IPS-NIHi7 (cell line): ENCODE results near the gene KRTAP2-3.
"Not testable (repeated sequence)": the region's sequence is repeated elsewhere in the genome, so short reads cannot be mapped to it uniquely, and the experiment has no call there.

Experiments used
- DNase-seq: peaks from one replicate; pipeline ENCODE4 v3.0.0; 2012; ENCODE audit warnings: mixed read lengths; ENCODE audit errors: extremely low spot score

Gene KRTAP2-3, protein sequence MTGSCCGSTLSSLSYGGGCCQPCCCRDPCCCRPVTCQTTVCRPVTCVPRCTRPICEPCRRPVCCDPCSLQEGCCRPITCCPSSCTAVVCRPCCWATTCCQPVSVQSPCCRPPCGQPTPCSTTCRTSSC

DNA sequence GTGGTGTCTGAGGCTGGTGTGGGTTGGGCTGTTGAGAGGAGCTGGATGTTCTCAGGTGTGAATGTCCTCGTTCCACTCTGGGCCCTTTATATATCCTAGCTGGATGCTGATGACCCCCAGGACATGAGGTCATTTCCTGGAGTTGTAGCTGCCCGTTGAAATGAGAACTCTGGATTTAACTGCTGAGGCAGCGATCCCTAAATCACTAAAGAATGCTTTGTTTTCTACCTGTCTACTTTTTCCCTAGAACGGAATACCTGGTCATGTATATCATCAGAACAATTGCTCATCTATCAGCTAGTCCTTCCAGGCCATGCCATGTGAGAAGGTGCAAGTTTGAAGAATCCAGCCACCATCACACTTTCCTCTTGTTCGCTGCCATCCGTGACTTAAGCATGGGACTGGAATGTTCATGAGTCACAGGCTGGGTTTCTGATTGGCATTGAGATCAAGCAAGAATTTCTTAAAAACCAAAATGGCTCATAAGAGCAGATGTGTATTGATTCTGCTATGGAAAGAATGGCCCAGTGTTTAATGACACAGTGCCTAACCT, at the start of gene KRTAP2-3:
TSS of gene KRTAP2-3 (minus strand) at position 63 of the 553 bp plus-strand sequence. CDS start 64 bp downstream, outside the sequence.
- no peak for DNase-seq

DNA sequence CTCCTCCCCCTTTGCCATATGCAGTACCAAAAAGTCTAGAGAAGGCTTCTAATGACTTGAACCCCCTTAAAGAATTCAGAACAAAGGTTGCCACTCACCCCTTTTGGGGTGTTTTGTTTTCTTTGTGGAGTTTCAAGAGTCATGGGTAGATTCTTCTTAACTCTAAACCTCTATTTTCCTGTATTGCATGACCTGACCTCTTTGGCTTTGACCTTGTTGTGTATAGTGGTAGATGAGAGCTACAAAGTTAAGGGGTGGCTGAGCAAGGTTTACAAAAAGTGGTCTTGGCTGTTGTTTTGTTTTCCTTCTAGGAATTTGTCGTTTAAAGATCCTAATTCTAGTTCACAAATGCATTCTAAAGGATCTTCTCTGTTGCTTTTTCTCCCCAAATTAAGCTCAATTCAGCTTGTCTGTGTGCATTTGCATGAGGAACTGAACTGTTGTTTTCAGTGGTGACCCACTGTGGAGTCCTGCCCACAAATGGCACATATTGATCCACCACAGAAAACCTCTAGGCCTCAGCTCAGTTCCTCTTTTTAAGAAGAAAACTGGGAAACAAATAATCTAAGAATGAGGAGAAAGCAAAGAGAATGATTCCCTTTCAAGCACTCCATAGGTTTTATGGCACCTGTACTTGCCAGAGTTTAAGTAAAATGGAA, 48.9 kb upstream of the KRTAP2-3 start:
- DNase-seq: not testable (repeated sequence)

DNA sequence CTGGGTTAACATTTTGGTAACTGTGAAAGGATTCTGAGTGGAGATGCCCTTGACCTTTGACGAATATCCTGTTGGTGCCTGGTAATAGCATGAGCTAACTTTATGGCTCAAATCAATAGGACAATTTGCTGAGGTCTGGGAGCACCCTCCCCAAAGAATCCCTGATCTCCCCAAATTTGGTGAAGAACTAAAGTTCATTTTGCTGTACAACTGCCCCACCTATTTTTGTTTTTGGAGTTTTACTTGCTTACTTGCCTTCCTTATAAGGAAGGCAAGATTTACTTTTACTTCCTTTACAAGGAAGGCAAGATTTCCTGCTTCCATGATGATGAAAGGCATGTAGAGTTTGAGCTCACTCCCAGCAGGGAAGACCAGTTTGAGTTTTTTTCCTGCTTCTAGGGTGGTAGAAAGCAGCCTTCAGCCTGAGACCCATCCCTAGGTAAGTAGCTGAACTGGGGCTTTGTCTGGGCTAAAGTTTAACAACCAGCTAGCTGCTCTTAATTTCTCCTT, 48.1 kb upstream of the KRTAP2-3 start:
- DNase-seq: no peak

DNA sequence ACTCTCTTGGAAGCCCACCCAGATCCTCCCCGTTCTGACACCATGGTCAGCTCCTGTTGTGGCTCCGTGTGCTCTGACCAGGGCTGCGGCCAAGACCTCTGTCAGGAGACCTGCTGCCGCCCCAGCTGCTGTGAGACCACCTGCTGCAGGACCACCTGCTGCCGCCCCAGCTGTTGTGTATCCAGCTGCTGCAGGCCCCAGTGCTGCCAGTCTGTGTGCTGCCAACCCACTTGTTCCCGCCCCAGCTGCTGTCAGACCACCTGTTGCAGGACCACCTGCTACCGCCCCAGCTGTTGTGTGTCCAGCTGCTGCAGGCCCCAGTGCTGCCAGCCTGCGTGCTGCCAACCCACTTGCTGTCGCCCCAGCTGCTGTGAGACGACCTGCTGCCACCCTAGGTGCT, 45.4 kb upstream of the KRTAP2-3 start, which contains the start of gene KRTAP4-9:
TSS of gene KRTAP4-9 (plus strand) at position 43 of the 400 bp plus-strand sequence. CDS start at position 43, 0 bp downstream.
- DNase-seq: not testable (repeated sequence)

DNA sequence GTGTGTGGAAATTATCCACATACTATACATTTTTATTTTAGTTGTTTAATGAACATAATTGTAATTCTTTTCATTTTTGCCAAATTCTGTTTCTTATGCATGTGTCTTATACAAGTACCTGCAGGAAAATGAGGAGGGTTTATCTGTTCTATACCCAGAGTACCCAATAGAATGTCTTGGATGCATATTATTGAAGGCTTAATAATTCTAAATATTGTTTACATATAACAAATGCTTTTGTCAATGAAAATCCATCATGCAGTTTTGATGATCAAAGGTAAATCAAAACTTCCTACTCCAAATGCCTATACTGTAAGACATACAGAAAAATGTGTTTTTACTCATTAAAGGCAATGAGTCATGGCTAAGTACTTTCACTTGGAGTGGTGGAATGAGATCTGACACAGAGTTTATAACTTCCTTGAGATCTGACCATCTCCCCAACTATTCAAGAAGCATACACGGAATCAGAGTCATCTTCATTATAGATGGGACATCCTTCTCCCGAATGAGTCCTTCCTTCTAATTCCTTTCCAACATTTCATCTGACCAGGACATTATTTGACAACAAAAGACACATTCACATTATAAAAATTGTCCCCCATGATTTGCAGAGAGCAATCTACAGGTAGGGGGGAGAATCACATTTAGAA, 44.6 kb upstream of the KRTAP2-3 start:
- not testable (repeated sequence) for DNase-seq

DNA sequence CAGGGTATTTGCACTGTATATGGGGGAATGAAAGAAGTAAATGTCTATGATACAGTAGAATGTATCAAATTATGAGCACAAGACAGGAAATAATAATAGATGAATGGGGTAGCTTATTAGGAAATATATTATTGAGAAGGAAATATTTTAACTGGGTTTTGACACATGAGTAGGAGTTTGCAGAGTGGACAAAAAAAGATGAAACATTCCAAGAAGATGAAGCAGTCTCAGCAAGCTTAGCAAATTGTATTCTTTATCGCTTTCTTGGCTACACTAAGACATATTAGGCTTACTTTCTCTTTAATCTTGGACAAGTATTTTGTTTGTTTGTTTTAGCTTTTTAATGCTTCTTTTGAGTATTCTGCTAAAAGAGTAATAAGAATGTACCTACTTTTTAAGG, 44.0 kb upstream of the KRTAP2-3 start:
- DNase-seq: no peak

DNA sequence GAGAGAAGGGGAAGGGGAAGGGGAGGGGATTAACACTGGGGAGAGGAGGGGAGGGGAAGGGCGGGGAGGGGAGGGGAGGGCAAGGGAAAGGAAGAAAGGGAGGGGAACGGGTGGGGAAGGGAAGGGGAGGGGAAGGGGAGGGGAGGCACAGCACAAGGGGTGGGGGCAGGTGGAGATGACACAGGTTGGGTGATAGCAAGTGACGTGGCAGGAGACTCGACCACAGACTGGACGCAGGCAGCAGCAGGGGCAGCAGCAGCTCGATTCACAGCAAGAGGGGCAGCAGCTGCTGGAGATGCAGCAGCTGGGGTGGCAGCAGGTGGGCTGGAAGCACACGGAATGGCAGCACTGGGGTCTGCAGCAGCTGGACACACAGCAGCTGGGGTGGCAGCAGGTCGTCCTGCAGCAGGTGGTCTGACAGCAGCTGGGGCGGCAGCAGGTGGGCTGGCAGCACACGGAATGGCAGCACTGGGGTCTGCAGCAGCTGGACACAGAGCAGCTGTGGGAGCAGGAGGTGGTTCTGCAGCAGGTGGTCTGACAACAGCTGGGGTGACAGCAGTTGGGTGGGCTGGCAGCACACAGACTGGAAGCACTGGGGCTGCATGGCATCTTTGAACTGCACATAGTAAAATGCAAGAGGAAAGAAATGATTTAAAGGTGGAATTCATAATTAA, 41.8 kb upstream of the KRTAP2-3 start, which contains the start of gene KRTAP4-16:
TSS of gene KRTAP4-16 (minus strand) at position 624 of the 674 bp plus-strand sequence. CDS start at position 624, 0 bp downstream.
- no peak for DNase-seq

DNA sequence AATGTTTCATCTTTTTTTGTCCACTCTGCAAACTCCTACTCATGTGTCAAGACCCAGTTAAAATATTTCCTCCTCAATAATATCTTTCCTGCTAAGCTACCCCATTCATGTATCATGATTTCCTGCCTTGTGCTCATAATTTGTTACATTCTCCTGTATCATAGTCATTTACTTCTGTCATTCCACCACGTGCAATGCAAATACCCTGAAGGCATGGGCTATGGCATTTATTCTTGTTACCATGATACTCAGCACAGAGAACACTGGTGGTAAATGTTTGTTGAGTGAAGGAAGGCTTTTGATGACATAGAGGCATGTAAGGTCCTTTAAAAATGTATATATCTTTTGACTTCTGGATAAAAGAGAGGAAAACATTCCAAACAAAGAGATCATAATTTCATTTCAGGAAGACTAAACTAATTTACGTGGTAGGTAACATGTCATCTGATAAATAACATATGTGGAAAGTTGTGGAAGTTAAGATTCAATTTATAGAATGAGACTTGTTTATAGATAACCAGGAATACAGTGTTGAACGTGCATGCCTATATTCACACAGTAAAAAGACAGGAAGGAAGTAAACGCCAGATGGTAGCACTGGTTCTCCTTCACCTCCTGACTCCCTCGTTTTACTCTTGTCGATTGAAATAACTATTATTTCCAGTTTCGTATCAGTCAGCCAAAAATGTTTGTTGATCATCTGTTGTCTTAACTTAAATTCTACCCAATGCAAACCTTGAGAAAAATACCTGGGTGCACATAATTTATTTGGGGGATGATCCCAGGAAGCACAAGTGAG, 40.0 kb upstream of the KRTAP2-3 start:
- DNase-seq: not testable (repeated sequence)

DNA sequence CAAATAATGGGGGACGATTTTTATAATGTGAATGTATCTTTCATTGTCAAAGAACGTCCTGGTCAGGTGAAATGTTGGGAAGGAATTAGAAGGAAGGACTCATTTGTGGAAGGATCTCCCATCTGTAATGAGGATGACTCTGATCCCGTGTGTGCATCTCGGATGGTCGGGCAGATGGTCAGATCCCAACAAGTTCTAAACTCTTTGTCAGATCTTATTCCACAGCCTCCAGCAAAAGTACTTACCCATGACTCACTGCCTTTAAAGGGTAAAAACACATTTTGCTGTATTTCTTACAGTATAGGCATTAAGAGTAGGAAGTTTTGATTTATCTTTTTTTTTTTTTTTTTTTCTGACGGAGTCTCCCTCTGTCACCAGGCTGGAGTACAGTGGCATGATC, 38.6 kb upstream of the KRTAP2-3 start:
- DNase-seq: no peak

DNA sequence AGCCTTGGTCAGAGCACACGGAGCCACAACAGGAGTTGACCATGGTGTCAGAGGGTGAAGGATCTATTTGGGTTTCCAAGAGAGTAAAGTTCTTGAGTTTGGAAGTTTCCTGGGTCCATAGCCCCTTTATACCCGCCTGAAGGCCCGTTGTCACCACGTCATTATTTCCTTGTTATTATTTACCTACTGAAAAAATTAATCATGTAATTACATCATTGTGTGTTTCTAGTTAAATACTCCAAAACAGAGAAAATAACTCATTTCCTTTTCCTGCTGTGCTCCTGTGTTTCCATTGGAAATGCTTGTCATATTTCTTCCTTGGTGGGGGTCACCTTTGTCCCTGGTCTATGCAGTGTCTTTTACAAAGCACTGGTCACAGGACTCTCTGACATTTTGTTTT, 38.1 kb upstream of the KRTAP2-3 start, which contains the start of gene KRTAP4-8:
TSS of gene KRTAP4-8 (minus strand) at position 101 of the 400 bp plus-strand sequence. CDS start at position 43, 58 bp downstream.
- DNase-seq: no peak

DNA sequence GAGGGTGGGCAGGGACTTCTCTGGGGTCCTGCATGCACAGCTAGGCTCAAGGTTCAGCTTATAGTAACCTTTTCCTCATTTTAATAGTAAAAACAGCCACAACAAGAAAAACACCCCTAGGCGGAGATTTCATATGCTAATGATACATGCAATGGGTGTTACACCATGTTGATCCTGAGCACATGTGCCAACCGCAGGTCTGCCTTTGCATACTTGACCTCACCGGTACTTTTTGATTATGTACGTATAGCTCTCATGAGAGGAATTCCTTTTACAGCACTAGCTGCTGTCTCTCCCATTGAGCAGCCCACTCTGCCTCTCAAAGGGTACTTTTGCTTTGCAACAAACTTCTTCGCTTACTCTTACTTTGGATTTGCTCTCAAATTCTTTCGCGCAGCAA, 36.1 kb upstream of the KRTAP2-3 start:
- no peak for DNase-seq

DNA sequence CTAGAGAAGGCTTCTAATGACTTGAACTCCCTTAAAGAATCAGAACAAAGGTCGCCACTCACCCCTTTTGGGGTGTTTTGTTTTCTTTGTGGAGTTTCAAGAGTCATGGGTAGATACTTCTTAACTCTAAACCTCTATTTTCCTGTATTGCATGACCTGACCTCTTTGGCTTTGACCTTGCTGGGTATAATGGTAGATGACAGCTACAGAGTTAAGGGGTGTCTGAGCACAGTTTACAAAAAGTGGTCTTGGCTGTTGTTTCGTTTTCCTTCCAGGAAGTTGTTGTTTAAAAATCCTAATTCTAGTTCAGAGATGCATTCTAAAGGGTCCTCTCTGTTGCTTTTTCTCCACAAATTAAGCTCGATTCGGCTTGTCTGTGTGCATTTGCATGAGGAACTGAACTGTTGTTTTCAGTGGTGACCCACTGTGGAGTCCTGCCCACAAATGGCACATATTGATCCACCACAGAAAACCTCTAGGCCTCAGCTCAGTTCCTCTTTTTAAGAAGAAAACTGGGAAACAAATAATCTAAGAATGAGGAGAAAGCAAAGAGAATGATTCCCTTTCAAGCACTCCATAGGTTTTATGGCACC, 28.9 kb upstream of the KRTAP2-3 start:
- DNase-seq: not testable (repeated sequence)

DNA sequence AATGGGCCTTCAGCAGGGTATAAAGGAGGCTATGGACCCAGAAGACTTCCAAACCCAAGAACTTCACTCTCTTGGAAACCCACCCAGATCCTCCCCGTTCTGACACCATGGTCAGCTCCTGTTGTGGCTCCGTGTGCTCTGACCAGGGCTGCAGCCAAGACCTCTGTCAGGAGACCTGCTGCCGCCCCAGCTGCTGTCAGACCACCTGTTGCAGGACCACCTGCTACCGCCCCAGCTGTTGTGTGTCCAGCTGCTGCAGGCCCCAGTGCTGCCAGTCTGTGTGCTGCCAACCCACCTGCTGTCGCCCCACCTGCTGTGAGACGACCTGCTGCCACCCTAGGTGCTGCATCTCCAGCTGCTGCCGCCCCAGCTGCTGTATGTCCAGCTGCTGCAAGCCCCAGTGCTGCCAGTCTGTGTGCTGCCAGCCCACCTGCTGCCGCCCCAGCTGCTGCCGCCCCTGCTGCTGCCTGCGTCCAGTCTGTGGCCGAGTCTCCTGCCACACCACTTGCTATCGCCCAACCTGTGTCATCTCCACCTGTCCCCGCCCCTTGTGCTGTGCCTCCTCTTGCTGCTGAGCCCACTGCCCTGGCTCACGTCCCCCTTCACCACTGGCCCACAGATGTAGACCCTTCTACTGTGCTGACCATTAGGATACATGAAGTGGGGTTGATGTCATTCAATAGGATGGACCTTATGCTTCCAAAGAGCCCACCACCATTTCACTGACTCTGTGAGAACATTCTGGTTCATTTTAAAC, 24.4 kb upstream of the KRTAP2-3 start, which contains the start of gene KRTAP4-7:
TSS of gene KRTAP4-7 (plus strand) at position 51 of the 757 bp plus-strand sequence. CDS start at position 108, 57 bp downstream.
- not testable (repeated sequence) for DNase-seq

DNA sequence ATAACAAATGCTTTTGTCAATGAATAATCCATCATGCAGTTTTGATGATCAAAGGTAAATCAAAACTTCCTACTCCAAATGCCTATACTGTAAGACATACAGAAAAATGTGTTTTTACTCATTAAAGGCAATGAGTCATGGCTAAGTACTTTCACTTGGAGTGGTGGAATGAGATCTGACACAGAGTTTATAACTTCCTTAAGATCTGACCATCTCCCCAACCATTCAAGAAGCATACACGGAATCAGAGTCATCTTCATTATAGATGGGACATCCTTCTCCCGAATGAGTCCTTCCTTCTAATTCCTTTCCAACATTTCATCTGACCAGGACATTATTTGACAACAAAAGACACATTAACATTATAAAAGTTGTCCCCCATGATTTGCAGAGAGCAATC, 23.5 kb upstream of the KRTAP2-3 start:
- not testable (repeated sequence) for DNase-seq

DNA sequence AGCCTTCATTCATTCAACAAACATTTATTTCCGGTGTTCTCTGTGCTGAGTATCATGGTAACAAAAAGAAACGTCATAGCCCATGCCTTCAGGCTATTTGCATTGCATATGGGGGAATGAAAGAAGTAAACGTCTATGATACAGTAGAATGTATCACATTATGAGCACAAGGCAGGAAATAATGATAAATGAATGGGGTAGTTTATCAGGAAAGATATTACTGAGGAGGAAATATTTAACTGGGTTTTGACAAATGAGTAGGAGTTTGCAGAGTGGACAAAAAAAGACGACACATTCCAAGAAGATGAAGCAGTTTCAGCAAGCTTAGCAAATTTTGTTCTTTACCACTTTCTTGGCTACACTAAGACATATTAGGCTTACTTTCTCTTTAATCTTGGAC, 22.7 kb upstream of the KRTAP2-3 start:
- DNase-seq: no peak

DNA sequence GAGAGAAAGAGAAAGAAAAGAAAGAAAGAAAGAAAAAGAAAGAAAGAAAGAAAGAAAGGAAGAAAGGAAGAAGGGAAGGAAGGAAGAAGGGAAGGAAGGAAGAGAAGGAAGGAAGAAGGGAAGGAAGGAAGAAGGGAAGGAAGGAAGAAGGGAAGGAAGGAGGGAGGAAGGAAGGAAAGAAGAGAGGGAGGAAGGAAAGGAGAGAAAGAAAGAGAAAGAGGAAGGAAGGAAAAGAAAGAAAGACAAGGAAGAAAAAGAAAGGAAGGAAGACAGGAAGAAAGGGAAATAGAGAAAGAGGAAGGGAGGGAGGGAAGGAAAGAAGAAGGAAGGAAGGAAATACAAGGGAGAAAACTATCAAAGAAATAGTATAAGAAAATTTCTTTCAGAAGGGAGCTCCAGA, 16.9 kb upstream of the KRTAP2-3 start:
- DNase-seq: no peak

DNA sequence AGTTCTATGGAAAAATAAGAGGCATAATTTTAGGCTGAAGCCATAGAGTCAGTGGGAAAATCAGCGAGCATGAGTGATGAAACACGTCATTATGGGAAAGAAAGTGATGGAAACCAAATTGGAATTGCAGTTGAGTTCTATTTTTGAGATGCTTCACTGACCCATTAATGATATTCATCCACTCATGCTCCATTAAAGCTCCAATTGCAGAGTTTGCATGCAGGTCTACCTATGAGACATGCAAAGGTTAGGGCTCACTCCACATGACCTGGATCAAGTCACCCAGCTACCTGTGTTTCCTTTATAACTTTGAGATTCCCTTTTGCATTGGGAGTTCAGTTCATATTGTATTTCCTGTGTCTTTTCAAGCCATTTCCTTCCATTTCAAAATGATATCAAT, 13.8 kb upstream of the KRTAP2-3 start:
- no peak for DNase-seq

DNA sequence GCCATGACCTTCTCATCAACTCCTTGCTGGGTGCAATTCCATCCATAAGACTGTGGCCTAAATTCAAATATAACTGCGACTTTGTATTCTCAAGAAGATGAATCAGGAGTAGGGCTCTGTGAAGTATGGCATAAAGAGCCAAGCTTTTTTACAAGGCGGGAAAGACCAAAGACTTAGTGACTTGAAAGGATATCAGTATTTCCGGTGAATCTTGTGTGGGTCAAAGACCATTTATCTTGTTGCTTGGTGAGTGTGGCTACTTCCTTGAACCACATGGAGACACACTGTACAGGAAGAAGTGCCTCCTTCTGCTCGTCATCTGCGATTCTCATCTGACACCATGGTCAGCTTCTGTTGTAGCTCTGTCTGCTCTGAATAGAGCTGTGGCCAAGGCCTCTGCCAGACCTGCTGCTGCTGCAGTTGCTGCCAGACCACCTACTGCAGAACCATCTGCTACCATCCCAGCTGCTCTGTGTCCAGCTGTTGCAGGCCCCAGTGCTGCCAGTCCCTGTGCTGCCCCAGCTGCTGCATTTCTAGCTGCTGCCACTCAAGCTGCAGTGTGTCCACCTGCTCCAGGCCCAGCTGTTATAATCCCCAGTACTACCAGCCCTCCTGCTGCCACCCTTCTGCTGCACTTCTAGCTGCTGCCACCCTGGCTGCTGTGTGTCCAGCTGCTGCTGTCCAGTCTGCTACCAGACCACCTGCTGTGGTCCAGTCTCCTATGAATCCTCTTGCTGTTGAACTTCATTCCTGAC, 11.9 kb upstream of the KRTAP2-3 start:
- no peak for DNase-seq

DNA sequence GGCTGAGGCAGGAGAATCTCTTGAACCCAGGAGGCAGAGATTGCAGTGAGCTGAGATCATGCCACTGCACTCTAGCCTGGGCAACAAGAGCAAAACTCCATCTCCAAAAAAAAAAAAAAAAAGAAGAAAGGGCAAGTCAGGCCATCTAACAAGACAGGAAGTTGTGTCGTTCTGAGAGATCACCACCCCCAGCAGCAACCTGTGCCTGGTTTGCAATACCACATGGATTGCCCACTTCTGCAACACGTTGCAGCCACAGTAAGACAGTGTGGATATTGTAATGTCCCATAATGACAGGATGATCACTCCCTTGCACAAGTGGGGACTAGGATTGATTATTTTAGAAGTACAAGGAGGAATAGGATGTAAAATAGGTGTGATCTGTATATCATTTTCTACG, 9.1 kb upstream of the KRTAP2-3 start:
- no peak for DNase-seq
